GM21825 (cell line): Measurements from ENCODE around the gene H3-3A.
A peak's percentile ranks its signal among the peaks of the same experiment; 100 is the strongest.
"Not testable (repeated sequence)": the region's sequence is repeated elsewhere in the genome, so short reads cannot be mapped to it uniquely, and the experiment has no call there.

Experiments
- ATAC-seq: cut with Tn5 transposase; IDR thresholded peaks from one replicate; pipeline ENCODE4 v1.9.1; 2021; ENCODE audit warnings: mild to moderate bottlenecking, moderate library complexity; ENCODE audit not compliant: unreplicated experiment

Gene H3-3A

GRCh38 chr1:226083302-226084101, 21.0 kb downstream of the H3-3A start:
- peak; percentile 93 for ATAC-seq

GRCh38 chr1:226085675-226086285, 23.3 kb downstream of the H3-3A start:
- no peak for ATAC-seq

- no peak for ATAC-seq
These were observed 24.3 kb downstream of the H3-3A start for GRCh38 chr1:226086776-226087175.

DNA sequence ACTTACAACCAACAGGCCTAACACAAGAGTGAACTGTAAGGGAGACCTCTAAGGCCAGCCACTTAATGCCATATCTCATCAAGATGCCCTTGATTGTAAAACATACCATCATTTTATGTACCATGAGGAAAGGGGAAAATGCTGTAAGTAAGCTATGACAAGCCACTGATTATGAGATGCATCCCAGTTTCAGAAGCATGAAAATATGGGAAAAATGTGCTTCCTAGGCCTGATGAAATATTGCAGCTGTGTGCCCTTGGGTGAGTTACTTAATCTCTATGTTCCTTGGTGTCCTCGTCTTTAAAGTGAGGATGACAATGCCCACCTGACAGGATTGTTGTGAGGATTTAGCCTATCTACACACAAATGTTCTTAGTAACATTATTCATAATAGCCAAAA, 28.9 kb downstream of the H3-3A start:
- no peak for ATAC-seq

GRCh38 chr1:226092048-226092820, 29.7 kb downstream of the H3-3A start:
- not testable (repeated sequence) for ATAC-seq

- no peak for ATAC-seq
These were observed 30.4 kb downstream of the H3-3A start for GRCh38 chr1:226092965-226093364.

DNA sequence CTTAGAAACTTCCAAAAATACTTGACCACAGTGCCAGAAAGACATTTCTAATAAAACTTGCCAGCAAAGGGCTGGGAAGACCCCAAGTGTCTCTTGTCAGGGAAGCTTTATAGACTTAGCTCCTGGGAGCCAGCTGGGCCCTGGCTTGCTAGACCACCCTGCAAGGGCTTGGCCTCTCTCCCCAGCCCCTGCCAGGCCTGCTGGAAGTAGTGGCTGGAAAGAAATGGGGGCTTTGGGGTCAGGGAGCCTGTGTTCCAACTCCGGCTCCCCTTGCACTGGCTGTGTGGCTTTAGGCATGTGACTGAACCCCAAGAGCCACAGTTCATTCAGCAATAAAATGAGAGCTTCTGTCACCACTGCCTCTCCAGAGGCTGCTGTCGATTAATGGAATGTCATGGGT, 31.1 kb downstream of the H3-3A start:
- no peak for ATAC-seq

GRCh38 chr1:226094451-226094850, 31.9 kb downstream of the H3-3A start:
- no peak for ATAC-seq

DNA sequence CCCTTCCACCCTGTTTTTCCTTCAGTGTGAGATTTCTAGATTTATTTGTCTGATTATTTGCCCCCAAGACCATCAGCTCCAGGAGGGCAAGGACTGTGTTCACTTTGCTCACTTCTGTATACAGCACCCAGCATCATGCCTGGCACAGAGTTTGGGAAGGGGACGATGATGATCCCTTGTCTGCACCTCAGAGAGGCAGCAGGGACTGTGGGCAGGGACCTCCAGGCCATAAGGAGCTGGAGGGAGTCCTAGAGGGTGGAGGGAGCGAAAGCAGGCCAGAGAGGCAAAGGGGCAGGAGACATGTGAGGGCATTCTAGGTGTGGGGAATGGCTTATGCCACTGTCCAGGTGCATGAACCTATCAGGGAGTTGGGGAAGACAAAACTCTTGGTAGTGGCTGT, 32.8 kb downstream of the H3-3A start:
- ATAC-seq: no peak

GRCh38 chr1:226097866-226098625, 35.5 kb downstream of the H3-3A start:
- ATAC-seq: no peak

- ATAC-seq: no peak
These were observed 36.6 kb downstream of the H3-3A start for GRCh38 chr1:226098870-226099835.

DNA sequence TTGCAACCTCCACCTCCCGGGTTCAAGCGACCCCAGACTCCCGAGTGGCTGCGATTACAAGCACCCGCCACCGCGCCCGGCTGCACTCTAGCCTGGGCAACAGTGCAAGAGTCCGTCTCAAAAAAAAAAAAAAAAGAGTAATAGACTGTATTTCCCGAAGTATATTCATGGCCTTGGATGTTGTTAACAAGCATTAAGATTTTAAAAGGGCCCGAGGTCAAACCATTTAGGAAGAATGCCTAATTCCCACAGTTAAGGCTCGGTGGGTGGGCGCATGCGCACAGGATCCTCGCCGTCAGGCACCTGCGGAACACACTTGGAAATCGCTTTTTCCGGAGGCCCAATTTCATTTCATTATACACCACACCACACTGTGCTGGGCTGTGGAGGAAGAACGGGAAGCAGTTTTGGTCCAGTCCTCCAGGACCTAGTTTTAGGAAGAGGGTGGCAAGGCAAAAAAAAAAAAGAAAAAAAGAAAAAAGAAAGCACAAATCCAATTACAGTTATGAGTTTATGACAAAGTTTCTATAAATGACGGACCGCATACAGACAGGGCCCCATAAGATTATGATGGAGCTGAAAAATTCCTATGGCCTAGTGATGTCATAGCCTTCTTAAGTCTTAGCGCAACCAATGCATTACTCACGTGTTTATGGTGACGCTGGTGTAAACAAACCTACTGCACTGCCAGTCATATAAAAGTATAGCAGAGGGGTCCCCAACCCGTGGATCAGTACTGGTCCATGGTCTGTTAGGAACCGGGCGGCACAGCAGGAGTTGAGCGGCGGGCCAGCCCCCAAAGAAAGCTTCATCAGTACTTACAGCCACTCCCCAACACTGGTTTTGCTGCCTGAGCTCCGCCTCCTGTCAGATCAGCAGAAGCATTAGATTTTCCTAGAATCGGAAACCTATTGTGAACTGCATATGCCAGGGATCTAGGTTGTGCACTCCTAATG, 38.2 kb downstream of the H3-3A start:
- ATAC-seq: no peak

DNA sequence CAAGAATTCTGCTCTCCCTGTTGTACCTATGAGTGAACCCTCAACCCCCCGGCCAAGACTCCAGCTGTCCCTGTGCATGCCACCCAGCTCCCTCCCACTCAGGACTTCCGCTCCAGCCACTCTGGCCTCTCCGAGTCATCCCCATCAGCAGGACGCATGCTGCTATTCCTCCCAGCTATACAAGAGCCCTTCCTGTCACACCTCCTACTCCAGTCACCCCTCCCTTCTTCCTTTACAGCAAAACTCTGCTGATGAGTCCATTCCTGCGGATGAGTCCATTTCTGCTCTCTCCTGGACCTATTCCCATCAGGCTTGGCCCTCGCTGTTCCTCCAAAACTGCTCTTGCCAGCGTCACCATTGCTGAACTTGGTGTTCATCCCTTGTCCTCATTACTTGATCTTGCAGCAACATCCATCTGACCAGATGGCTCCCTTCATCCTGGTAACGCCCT, 42.2 kb downstream of the H3-3A start:
- no peak for ATAC-seq

DNA sequence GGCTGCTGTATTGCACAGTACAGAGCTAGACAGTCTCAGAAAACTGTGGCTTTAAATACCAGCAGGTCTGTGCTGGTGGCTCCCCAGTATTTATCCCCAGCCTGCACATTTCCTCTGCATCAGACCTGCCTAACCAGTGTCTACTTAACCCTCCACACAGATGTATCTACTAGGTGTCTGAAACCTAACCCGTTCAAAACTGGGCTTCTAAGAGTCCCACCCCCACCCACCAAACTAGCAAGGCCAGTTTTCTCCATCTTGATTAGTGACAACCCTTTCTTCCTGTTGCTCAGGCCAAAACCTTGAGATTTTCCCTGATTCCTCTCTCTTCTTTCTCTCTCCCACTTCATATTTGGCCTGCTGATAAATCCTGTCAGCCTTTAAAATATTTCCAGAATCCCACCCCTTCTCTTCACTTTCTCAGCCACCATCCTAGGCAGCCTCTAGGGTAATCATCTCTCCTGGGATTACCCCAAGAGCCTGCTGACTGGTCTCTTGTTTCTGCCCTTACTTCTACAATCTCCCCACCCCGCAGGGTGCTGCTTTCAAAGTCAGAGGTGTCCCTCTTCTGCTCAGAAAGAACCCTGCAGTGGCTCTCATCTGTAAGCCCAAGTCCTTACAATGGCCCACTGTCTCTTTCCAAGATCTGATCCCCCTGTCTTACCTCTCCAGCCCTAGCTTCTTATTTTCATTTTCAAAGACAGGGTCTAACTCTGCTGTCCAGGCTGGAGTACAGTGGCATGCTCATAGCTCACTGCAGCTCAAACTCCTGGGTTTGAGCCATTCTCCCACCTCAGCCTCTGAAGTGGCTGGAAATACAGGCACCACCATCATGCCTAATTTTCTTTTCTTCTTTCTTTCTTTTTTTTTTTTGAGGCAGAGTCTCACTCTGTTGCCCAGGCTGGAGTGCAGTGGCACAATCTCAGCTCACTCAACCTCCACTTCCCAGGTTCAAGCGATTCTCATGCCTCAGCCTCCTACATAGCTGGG, 45.2 kb downstream of the H3-3A start:
- no peak for ATAC-seq

GRCh38 chr1:226108935-226109828, 46.7 kb downstream of the H3-3A start:
- ATAC-seq: no peak

- ATAC-seq: peak; percentile 73
These were observed 47.3 kb downstream of the H3-3A start for GRCh38 chr1:226109829-226110248.
